Measurements from ENCODE around the gene GPC3. TPM values are rescaled to one million over a fixed set of nuclear protein-coding genes. Genes with fewer than 3 reads are reported as not detected.
A peak's percentile ranks its signal among the peaks of the same experiment; 100 is the strongest.

GPC3 gene
- total and polyA plus RNA-seq, 2 of the 4 experiments (the other 2 are of a cell fraction), result not detected

DNA sequence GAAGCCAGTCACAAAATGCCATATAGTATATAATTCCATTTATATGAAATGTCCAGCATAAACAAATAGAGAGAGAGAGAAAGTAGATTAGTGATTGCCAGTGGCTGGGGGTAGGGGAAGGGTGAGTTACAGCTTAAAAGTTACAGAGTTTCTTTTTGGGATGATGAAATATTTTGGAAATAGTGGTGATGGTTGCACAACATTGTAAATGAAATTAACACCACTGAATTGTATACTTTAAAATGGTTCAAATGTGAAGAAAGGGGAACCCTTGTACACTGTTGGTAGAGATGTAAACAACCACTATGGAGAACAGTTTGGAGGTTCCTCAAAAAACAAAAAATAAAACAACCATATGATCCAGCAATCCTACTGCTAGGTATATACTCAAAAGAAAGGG, 439.0 kb downstream of the GPC3 start:
- no peak overlapping the region for H3K4me3 ChIP-seq (ENCODE audit: insufficient read depth, low read depth, low read length)
- H4K20me1 ChIP-seq (ENCODE audit: insufficient read depth, low read length), result no peaks in the 10 kb centered on the region
- no peak overlapping the region for H4K8ac ChIP-seq (ENCODE audit: low read depth in 2 of 2, low read length in 2 of 2)
- no peak overlapping the region for H3K9ac ChIP-seq (ENCODE audit: low read depth, low read length)
- no peak overlapping the region for H2AK9ac ChIP-seq (replicated peaks; ENCODE audit: low read depth, low read length, poor library complexity)
- no peak overlapping the region for H3K4me2 ChIP-seq (ENCODE audit: low read depth, low read length)
- H2BK20ac ChIP-seq (ENCODE audit: low read depth, low read length), result no peak overlapping the region
- H3K14ac ChIP-seq (replicated peaks; ENCODE audit: low read depth, low read length), result no peak overlapping the region
- no peak overlapping the region for H2AK5ac ChIP-seq (ENCODE audit: low read depth, low read length)
- no peaks in the 10 kb centered on the region for H3K9me1 ChIP-seq (ENCODE audit: insufficient read depth, low read length)
- H3K56ac ChIP-seq (ENCODE audit: extremely low read depth, insufficient read depth, low read length), result no peak overlapping the region
- no peak for ATAC-seq (ENCODE audit: low read depth)
- H4K5ac ChIP-seq (ENCODE audit: low read depth, low read length), result no peak overlapping the region
- H3K36me3 ChIP-seq (ENCODE audit: control insufficient read depth, insufficient read depth, low read length), result no peaks in the 10 kb centered on the region
- no peak overlapping the region for H3K4ac ChIP-seq (ENCODE audit: low read depth, low read length)
- no peaks in the 10 kb centered on the region for H3K9me3 ChIP-seq (ENCODE audit: control insufficient read depth, insufficient read depth, low read length)
- CTCF ChIA-PET, result interaction anchor here (0.6 kb wide), 1 partner anchor 26 kb away, joined by 3 read pairs; no protein-coding TSS in a partner anchor
- intact Hi-C loops (cut with micrococcal nuclease) (no loop called here), dilution Hi-C loops (cut with HindIII; ENCODE audit: low sequenced_read_pairs, unreplicated experiment) (no loop called here), in situ Hi-C loops (cut with MboI; ENCODE audit: low sequenced_read_pairs) (no loop called here)
- no peaks in the 10 kb centered on the region for H3K4me1 ChIP-seq (ENCODE audit: control insufficient read depth, insufficient read depth, low read length)
- H4K91ac ChIP-seq (ENCODE audit: insufficient read depth, low read depth, low read length), result no peak overlapping the region
- H3K18ac ChIP-seq (ENCODE audit: low read depth, low read length), result no peak overlapping the region
- no peak overlapping the region for H3K27ac ChIP-seq (ENCODE audit: insufficient read depth, low read length)
- H3K23ac ChIP-seq (ENCODE audit: low read depth, low read length), result no peak overlapping the region
- peak; percentile 39; the same call in 1 of the 2 replicates for TF ChIP-seq CEBPB (IDR thresholded peaks at IDR 0.05; ENCODE audit: low read depth, low read length)
- no peak for TF ChIP-seq CHD1 (IDR thresholded peaks at IDR 0.05; ENCODE audit: low read depth, low read length)
- POLR2A ChIA-PET (ENCODE audit: unreplicated experiment), result interaction anchor here (0.6 kb wide), 1 partner anchor 399 kb away, joined by 7 read pairs; no protein-coding TSS in a partner anchor
- H2BK120ac ChIP-seq (ENCODE audit: low read depth, low read length), result no peak overlapping the region
- BruUV-seq (replicated peaks), result no TSS peak
- H2AFZ ChIP-seq (replicated peaks; ENCODE audit: low read length, poor library complexity), result no peak overlapping the region
- DNase-seq, result no peak
- H2BK15ac ChIP-seq (ENCODE audit: low read depth, low read length), result no peak overlapping the region
- H3K27me3 ChIP-seq (ENCODE audit: control insufficient read depth, insufficient read depth, low read length), result peaks cover 2% of the 10 kb centered on the region; the same call in 1 of the 2 replicates
- no peaks in the 10 kb centered on the region for H3K79me1 ChIP-seq (ENCODE audit: low read depth in 1 of 2, low read length in 2 of 2)
- no peak overlapping the region for H2BK5ac ChIP-seq (ENCODE audit: low read depth, low read length, poor library complexity, severe bottlenecking)

All from IMR-90 (cell line).